SJSA1 (cell line): ENCODE data around the gene RDH13. TPM values are rescaled to one million over a fixed set of nuclear protein-coding genes. Genes with fewer than 3 reads are reported as not detected.
"Not testable (repeated sequence)": the region's sequence is repeated elsewhere in the genome, so short reads cannot be mapped to it uniquely, and the experiment has no call there.

Source experiments
- DNase-seq, 2 experiments: peaks; one replicate each; pipeline ENCODE4 v3.0.0-alpha.2; 2015 to 2020; ENCODE audit warnings: low spot score in 2 of 2, low read depth in 1 of 2
- H3K27ac ChIP-seq: fragments of 250-450 bp; sonication (Bioruptor Pico); 2 replicates; pipeline ENCODE4 v1.5.1; 2020; ENCODE audit warnings: mild to moderate bottlenecking, moderate library complexity
- H3K27me3 ChIP-seq: fragments of 250-450 bp; sonication (Bioruptor Pico); replicated peaks from 2 replicates; pipeline ENCODE4 v1.5.1; 2020; ENCODE audit warnings: mild to moderate bottlenecking, moderate library complexity
- H3K36me3 ChIP-seq: fragments of 250-450 bp; sonication (Bioruptor Pico); 2 replicates; pipeline ENCODE4 v1.5.1; 2020; ENCODE audit warnings: mild to moderate bottlenecking
- H3K4me1 ChIP-seq: fragments of 250-450 bp; sonication (Bioruptor Pico); replicated peaks from 2 replicates; pipeline ENCODE4 v1.6.1; 2021; ENCODE audit warnings: mild to moderate bottlenecking
- H3K4me3 ChIP-seq: fragments of 250-450 bp; sonication (Bioruptor Pico); 2 replicates; pipeline ENCODE4 v1.5.1; 2020; ENCODE audit warnings: mild to moderate bottlenecking
- H3K9me3 ChIP-seq: fragments of 250-450 bp; sonication (Bioruptor Pico); replicated peaks from 2 replicates; pipeline ENCODE4 v1.5.1; 2020; ENCODE audit warnings: mild to moderate bottlenecking
- total RNA-seq: library from RNA; depleted of rRNA; stranded (reverse); fragments of >200 nt; shearing (Covaris generic); gene quantifications from 2 replicates; pipeline ENCODE4 v1.2.3, GENCODE V29; 2014

The RDH13 gene
- total RNA-seq, 1 experiment from 2014 or later, result 7.1 TPM

DNA sequence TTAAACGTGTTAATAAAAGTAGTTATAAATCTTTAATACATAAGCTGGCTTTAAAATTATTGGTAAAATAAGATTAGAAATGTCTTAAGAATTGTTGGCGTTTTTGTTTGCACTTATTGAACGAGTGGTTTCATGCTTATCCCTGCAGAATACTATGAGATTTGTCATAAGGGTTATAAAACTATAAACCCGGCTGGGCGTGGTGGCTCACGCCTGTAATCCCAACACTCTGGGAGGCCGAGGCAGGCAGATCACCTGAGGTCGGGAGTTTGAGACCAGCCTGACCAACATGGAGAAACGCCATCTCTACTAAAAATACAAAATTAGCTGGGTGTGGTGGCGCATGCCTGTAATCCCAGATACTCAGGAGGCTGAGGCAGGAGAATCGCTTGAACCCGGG is 22.3 kb downstream of the RDH13 start:
- not testable (repeated sequence) for DNase-seq, H3K4me3 ChIP-seq, H3K27me3 ChIP-seq, H3K27ac ChIP-seq, H3K36me3 ChIP-seq, H3K4me1 ChIP-seq, H3K9me3 ChIP-seq

DNA sequence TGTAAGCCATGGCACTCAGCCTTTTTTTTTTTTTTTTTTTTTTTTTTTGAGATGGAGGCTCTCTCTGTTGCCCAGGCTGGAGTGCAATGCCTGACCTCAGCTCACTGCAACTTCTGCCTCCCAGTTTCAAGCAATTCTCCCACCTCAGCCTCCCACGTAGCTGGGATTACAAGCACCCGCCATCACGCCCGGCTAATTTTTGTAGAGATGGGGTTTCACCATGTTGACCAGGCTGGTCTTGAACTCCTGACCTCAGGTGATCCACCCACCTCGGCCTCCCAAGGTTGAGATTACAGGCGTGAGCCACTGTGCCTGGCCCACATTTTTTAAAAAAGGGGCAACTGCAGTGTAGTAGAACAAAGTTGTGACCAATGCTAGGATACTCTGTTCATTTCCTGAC is 25.3 kb downstream of the RDH13 start:
- H3K4me3 ChIP-seq, H3K36me3 ChIP-seq, H3K27me3 ChIP-seq, H3K9me3 ChIP-seq, H3K4me1 ChIP-seq, DNase-seq, H3K27ac ChIP-seq: not testable (repeated sequence)

DNA sequence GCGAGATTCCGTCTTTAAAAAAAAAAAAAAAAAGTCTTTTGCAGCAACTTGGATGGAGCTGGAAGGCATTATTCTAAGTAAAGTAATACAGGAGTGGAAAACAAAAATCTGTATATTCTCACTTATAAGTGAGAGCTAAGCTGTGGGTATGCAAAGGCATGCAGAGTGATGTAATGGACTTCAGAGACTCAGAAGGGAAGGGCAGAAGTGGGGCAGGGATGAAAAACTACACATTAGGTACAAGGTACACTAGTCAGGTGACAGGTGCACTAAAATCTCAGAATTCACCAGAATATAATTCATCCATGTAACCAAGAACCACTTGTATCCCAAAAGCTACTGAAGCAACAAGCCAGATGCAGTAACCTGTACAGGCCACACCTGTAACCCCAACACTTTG is 26.9 kb downstream of the RDH13 start:
- Histone ChIP-seq H3K36me3 (no peaks in the 10 kb centered on the region), H3K4me3 (no peak overlapping the region), H3K27me3 (0 out of 2 replicates have a peak, but pooled peaks cover 3% of the 10 kb centered on the region), H3K9me3 (no peaks in the 10 kb centered on the region), H3K27ac (no peak overlapping the region), H3K4me1 (no peaks in the 10 kb centered on the region)
- no peak for DNase-seq

DNA sequence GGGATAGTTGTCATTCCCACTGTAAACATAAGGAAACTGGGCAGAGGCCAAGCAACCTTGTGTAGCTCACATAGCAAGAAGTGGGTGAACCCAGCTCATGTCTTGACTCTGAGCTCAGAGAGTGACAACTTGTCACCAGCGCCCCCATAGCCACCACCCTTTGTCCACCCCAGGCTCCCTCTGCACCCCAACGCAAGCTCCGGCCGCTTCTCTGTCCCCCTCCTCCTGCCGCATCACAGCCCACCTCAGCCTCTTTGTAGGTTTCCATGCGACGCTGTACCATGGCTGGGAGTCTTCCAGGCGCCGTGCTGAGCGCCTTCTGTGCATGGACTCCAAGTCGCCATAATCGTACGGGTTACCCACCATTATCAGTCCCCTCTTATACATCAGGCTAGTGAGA is 28.2 kb downstream of the RDH13 start:
- Histone ChIP-seq H3K27ac (no peak overlapping the region), H3K27me3 (0 out of 2 replicates have a peak, but pooled peaks cover 3% of the 10 kb centered on the region), H3K36me3 (no peaks in the 10 kb centered on the region), H3K4me3 (no peak overlapping the region), H3K9me3 (no peaks in the 10 kb centered on the region), H3K4me1 (no peaks in the 10 kb centered on the region)
- DNase-seq, result no peak

DNA sequence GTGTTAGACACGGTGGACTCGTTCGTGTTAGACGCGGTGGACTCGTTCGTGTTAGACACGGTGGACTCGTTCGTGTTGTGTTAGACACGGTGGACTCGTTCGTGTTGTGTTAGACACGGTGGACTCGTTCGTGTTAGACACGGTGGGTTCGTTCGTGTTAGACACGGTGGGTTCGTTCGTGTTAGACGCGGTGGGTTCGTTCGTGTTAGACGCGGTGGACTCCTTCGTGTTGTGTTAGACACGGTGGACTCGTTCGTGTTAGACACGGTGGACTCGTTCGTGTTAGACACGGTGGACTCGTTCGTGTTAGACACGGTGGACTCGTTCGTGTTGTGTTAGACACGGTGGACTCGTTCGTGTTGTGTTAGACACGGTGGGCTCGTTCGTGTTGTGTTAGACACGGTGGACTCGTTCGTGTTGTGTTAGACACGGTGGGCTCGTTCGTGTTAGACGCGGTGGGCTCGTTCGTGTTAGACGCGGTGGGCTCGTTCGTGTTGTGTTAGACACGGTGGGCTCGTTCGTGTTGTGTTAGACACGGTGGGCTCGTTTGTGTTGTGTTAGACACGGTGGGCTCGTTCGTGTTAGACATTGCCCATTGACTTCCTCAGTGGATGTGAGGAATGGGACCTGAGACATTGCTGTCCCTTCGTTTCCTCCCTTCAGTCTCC is 29.8 kb downstream of the RDH13 start:
- H3K4me1 ChIP-seq, H3K4me3 ChIP-seq, H3K9me3 ChIP-seq, H3K27me3 ChIP-seq, DNase-seq, H3K27ac ChIP-seq, H3K36me3 ChIP-seq: not testable (repeated sequence)

DNA sequence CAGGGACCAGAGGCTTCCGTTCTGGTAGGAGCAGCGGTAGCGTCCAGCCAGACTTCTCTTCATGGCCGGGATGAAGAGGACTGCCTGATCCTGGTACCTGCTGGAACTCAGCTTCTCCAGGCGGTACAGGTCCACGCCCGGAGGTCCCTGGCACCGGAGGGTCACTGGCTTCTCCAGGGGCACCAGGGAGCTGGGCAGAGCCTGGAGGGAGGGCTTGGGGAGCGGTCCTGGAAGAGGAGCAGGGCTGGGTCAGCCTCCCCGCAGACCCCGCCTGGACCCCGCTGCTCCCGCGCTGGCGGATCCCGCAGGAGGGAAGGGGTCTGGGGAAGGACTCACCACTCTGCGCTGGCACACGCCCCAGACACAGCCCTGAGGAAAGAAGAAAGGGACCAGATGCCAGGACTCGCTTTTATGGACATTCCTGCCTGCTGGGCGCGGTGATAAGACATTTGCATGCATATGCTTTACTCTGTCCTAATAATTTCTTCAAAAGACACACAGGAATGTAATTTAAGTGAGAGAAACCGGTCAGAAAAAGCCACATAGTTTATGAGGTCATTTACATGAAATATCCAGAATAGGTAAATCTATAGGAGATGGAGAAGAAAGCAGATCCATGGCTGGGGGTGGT is 30.7 kb downstream of the RDH13 start:
- Histone ChIP-seq H3K36me3 (no peaks in the 10 kb centered on the region), H3K4me1 (no peaks in the 10 kb centered on the region), H3K27ac (no peak overlapping the region), H3K9me3 (no peaks in the 10 kb centered on the region), H3K27me3 (0 out of 2 replicates have a peak, but pooled peaks cover 3% of the 10 kb centered on the region), H3K4me3 (no peak overlapping the region)
- no peak for DNase-seq

DNA sequence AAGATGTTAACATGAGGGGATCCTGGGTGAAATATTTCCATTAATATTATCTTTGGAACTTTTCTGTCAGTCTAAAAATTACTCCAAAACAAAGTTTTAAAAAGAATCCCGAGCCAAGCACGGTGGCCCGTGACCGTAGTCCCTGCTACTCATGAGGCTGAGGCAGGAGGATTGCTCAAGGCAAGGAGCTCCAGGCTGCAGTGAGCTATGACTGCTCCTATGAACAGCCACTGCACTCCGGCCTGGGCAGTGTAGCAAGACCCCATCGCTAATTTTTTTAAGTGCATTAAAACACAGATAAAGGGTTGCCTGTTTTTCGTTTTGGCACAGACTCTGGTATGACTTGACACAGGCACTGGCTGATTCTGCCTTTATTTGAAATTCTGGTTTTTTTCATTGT is 31.8 kb downstream of the RDH13 start:
- no peak for DNase-seq
- Histone ChIP-seq H3K27ac (no peak overlapping the region), H3K36me3 (no peaks in the 10 kb centered on the region), H3K9me3 (no peaks in the 10 kb centered on the region), H3K4me1 (no peaks in the 10 kb centered on the region), H3K27me3 (0 out of 2 replicates have a peak, but pooled peaks cover 3% of the 10 kb centered on the region), H3K4me3 (no peak overlapping the region)

DNA sequence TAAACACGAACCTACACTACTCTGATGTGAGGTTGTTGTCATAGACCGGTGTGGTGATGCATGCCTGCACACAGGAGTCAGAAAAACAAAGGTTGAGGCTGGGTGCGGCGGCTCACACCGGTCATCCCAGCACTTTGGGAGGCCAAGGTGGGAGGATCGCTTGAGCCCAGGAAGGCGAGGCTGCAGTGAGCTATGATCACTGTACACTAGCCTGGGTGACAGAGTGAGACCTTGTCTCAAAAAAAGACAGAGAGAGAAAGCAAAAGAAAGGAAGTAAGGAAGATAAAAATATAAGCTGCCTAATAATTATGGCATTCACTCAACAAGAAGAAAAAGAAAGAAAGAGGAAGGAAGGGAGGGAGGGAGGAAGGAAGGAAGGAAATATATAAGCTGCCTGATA is 34.2 kb downstream of the RDH13 start:
- Histone ChIP-seq H3K36me3 (no peaks in the 10 kb centered on the region), H3K27ac (no peak overlapping the region), H3K4me3 (no peak overlapping the region), H3K4me1 (no peaks in the 10 kb centered on the region), H3K27me3 (no peaks in the 10 kb centered on the region), H3K9me3 (no peaks in the 10 kb centered on the region)
- DNase-seq, result no peak

DNA sequence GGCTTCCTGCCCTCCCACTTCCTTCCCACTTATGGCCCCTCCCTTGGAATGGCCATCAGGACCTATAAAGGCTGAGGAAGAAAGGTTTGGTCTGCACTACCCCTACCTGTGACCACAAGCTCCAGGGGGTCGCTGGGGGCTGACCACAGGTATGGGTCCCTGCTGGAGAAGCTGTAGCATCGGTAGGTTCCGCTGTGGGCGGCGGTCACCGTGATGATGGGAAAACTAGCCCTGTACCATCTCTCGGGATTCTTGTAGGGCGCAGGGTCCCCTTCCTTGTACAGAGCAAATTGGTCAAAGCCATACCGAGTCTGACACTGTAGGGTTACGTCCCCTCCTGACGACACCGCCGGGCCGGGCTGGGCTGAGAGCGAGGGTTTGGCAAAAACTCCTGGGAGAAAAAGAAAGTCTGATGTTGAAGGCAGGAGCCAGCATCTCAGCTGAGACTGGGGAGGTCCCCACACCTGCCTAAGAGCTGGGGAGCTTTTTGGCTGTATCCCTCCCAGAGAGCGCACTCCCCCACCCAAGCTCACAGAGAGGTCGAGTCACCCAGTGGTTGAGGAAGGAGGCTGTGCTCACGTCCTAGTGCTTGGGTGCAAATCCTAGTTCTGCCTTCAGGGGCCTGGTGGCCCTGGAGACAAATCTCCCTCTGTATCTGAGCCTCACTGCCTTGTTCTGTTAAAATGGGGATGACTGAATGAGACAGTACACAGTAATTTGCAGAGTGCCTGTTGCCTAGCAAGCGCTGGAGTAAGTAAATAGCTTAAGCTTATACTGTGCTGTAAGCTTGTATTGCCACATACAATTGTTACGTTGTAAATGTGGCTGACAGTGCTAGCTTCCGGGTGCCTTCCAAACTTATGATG is 35.2 kb downstream of the RDH13 start:
- Histone ChIP-seq H3K27me3 (no peaks in the 10 kb centered on the region), H3K4me3 (no peak overlapping the region), H3K36me3 (no peaks in the 10 kb centered on the region), H3K4me1 (no peaks in the 10 kb centered on the region), H3K9me3 (no peaks in the 10 kb centered on the region), H3K27ac (no peak overlapping the region)
- no peak for DNase-seq

DNA sequence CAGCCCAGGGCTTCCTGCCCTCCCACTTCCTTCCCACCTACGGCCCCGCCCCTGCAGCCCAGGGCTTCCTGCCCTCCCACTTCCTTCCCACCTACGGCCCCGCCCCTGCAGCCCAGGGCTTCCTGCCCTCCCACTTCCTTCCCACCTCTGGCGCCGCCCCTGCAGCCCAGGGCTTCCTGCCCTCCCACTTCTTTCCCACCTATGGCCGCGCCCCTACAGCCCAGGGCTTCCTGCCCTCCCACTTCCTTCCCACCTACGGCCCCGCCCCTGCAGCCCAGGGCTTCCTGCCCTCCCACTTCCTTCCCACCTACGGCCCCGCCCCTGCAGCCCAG is 35.8 kb downstream of the RDH13 start:
- H3K9me3 ChIP-seq, H3K4me3 ChIP-seq, H3K27me3 ChIP-seq, H3K27ac ChIP-seq, DNase-seq, H3K4me1 ChIP-seq, H3K36me3 ChIP-seq: not testable (repeated sequence)

DNA sequence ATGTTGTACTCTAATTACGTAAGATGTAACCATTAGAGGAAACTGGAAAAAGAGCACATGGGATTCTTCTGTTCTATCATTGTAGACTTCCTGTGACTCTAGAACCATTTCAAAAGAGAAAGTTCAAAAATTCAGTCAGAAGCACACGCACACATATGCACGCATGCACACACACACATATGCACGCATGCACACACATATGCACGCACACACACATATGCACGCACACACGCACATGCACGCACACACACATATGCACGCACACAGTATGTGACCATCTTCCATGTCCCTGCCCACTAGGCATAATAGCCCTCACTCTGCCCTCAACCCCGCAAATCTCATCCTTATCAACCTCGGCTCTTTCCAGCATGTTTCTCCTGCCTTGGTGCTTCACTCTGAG is 38.8 kb downstream of the RDH13 start:
- Histone ChIP-seq H3K27ac (no peak overlapping the region), H3K4me3 (no peak overlapping the region), H3K27me3 (no peaks in the 10 kb centered on the region), H3K4me1 (no peaks in the 10 kb centered on the region), H3K36me3 (no peaks in the 10 kb centered on the region), H3K9me3 (no peaks in the 10 kb centered on the region)
- DNase-seq, result no peak

DNA sequence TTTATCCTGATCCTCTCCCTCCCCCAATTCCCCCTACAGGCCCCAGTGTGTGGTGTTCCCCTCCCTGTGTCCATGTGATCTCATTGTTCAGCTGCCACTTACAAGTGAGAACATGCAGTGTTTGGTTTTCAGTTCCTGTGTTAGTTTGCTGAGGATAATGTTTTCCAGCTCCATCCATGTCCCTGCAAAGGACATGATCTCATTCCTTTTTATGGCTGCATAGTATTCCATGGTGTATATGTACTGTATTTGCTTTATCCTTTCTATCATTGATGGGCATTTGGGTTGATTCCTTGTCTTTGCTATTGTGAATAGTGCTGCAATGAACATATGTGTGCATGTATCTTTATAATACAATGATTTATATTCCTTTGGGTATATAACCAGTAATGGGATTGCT is 42.6 kb downstream of the RDH13 start:
- not testable (repeated sequence) for H3K4me3 ChIP-seq, H3K36me3 ChIP-seq, H3K4me1 ChIP-seq

DNA sequence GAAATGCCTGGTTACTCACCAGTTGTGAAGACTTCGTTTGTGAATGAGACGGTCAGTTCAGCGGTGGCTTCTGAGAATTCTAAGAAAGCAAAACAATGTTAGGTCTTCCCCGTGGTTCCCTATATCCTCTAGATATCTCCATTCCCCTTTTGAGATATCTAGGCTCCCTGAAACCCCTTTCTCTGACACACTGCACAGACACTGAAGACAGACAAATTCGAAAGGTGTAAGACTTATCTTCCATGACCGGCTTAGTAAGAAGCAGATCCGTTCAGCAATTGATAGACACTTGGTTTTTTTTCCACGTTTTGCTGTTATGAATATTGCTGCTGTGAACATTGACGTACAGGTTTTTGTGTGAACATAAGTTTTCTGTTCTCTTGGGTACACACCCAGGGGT is 44.3 kb downstream of the RDH13 start:
- no peaks in the 10 kb centered on the region for H3K36me3 ChIP-seq
- no peaks in the 10 kb centered on the region for H3K4me1 ChIP-seq
- DNase-seq, result no peak
- H3K27me3 ChIP-seq, result peaks cover 8% of the 10 kb centered on the region; the same call in 1 of the 2 replicates
- H3K9me3 ChIP-seq, result no peaks in the 10 kb centered on the region
- H3K4me3 ChIP-seq, result no peak overlapping the region
- H3K27ac ChIP-seq, result no peak overlapping the region

More for the DNA sequence above, 42.6 kb downstream of the RDH13 start:
- DNase-seq, H3K27ac ChIP-seq, H3K9me3 ChIP-seq, H3K27me3 ChIP-seq: not testable (repeated sequence)

DNA sequence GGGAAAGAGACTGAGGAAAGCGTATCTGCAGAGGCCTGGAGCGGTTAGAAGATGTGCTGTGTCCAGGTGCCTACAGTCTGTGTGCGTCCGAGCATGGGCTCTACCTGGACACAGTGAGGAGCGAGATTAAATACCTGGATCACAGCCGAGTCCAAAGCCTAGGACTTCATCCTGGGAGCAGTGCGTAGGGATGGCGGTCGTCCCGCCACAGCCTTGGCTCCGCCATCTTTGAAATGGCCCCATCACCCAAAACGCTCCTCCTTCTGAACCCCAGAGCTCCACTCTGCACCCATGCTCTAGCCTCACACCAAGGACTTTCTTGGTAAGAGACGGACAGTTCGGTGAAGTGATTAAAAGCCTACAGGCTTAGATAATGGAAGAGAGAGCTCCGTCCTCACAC is 44.7 kb downstream of the RDH13 start:
- Histone ChIP-seq H3K36me3 (no peaks in the 10 kb centered on the region), H3K4me1 (no peaks in the 10 kb centered on the region), H3K9me3 (no peaks in the 10 kb centered on the region), H3K27ac (no peak overlapping the region), H3K4me3 (no peak overlapping the region), H3K27me3 (peaks cover 12% of the 10 kb centered on the region; the same call in 1 of the 2 replicates)
- DNase-seq, result no peak
